Effector memory CD8-positive, alpha-beta T cell (primary cell): Measurements from ENCODE around the gene RNF115.

Experiments
- ATAC-seq: fragments of 150-1000 bp; cut with Tn5 transposase; replicated peaks from 2 replicates; pipeline ENCODE4 v1.10.0; 2021; ENCODE audit warnings: mild to moderate bottlenecking, moderate library complexity
- DNase-seq, 3 experiments: peaks; one replicate each; pipeline ENCODE4 v3.0.0; 2021
- H3K27ac Mint-ChIP-seq, 2 donors: one replicate each; pipeline ENCODE4 v1.8.0; 2022; ENCODE audit warnings: mild to moderate bottlenecking in 2 of 2, mixed read lengths in 2 of 2, moderate library complexity in 2 of 2
- H3K27me3 Mint-ChIP-seq, 2 donors: one replicate each; pipeline ENCODE4 v1.8.0; 2022; ENCODE audit warnings: mixed read lengths in 2 of 2
- H3K36me3 Mint-ChIP-seq: one replicate; pipeline ENCODE4 v1.8.0; 2022; ENCODE audit warnings: mild to moderate bottlenecking, moderate library complexity, mixed read lengths; ENCODE audit not compliant: insufficient read depth
- H3K4me1 Mint-ChIP-seq, 2 donors: one replicate each; pipeline ENCODE4 v1.8.0; 2022; ENCODE audit warnings: low read depth in 2 of 2, mixed read lengths in 2 of 2
- H3K4me3 Mint-ChIP-seq, 2 donors: one replicate each; pipeline ENCODE4 v1.8.0; 2022; ENCODE audit warnings: mild to moderate bottlenecking in 2 of 2, mixed read lengths in 2 of 2, moderate library complexity in 2 of 2
- H3K9me3 Mint-ChIP-seq, 2 donors: one replicate each; pipeline ENCODE4 v1.8.0; 2022; ENCODE audit warnings: mixed read lengths in 2 of 2
- total RNA-seq, 9 experiments: gene quantifications; one replicate each; lab custom pipeline; 2026; lab: John Stamatoyannopoulos, UW

The RNF115 gene
- total RNA-seq, result 70.4 to 114 (median 78.6) reads per million in 9 experiments

- DNase-seq (peak; percentile 75 to 80 (median 77)), ATAC-seq (peak; percentile 89)
- no peaks in the 10 kb centered on the region for H3K9me3 Mint-ChIP-seq
- peak within 1 kb of the TSS; percentile 99 for H3K4me3 Mint-ChIP-seq
- peak within 1 kb of the TSS; percentile 96 to 97 for H3K27ac Mint-ChIP-seq
- H3K4me1 Mint-ChIP-seq, result peaks cover 21 to 32% of the 10 kb centered on the region in 2 donors
- no peaks in the 10 kb centered on the region for H3K27me3 Mint-ChIP-seq
- H3K36me3 Mint-ChIP-seq, result peaks cover 44% of the 10 kb centered on the region
Measured at GRCh38 chr1:145823565-145824498, at the start of gene RNF115, which contains the start of gene POLR3C. Gene RNF115, minus strand, starts transcription at chr1:145824095. Its CDS starts 222 bp downstream, at chr1:145823873. Gene POLR3C, plus strand, starts transcription at chr1:145824200. Its CDS starts 1,577 bp downstream, at chr1:145825777.

GRCh38 chr1:145871994-145872924, 48.4 kb upstream of the RNF115 start:
- H3K9me3 Mint-ChIP-seq, result no peaks in the 10 kb centered on the region
- no peaks in the 10 kb centered on the region for H3K36me3 Mint-ChIP-seq
- H3K4me3 Mint-ChIP-seq, result peak overlapping the region; percentile 78 to 81
- H3K27me3 Mint-ChIP-seq, result peaks cover 9 to 31% of the 10 kb centered on the region in 2 donors
- peak; percentile 86 for ATAC-seq
- H3K27ac Mint-ChIP-seq, result peak overlapping the region in 1 of 2 donors; percentile 91
- peaks cover 17 to 22% of the 10 kb centered on the region in 2 donors for H3K4me1 Mint-ChIP-seq
- DNase-seq, result peak; percentile 21 to 30 (median 27)

GRCh38 chr1:145868232-145868631, 44.3 kb upstream of the RNF115 start:
- no peak overlapping the region for H3K27ac Mint-ChIP-seq
- H3K4me1 Mint-ChIP-seq, result peaks cover 17 to 22% of the 10 kb centered on the region in 2 donors
- peaks cover 5% of the 10 kb centered on the region for H3K36me3 Mint-ChIP-seq
- DNase-seq (no peak), ATAC-seq (no peak)
- H3K27me3 Mint-ChIP-seq, result peaks cover 5 to 27% of the 10 kb centered on the region in 2 donors
- no peaks in the 10 kb centered on the region for H3K9me3 Mint-ChIP-seq
- no peak overlapping the region for H3K4me3 Mint-ChIP-seq

- DNase-seq, result no peak
- Mint-ChIP-seq H3K27ac (no peak overlapping the region), H3K36me3 (peaks cover 5% of the 10 kb centered on the region), H3K9me3 (no peaks in the 10 kb centered on the region), H3K4me3 (no peak overlapping the region), H3K27me3 (peaks cover 5 to 15% of the 10 kb centered on the region in 2 donors), H3K4me1 (peaks cover 6 to 8% of the 10 kb centered on the region in 2 donors)
- no peak for ATAC-seq
Measured at GRCh38 chr1:145863282-145864018, 39.6 kb upstream of the RNF115 start.

- peak; percentile 71 for ATAC-seq
- H3K27ac Mint-ChIP-seq, result peak overlapping the region; percentile 90 to 91
- DNase-seq, result peak; percentile 70 to 73 (median 71)
- H3K9me3 Mint-ChIP-seq, result no peaks in the 10 kb centered on the region
- peaks cover 16% of the 10 kb centered on the region for H3K36me3 Mint-ChIP-seq
- peaks cover 22 to 23% of the 10 kb centered on the region in 2 donors for H3K4me1 Mint-ChIP-seq
- peak overlapping the region; percentile 86 to 94 for H3K4me3 Mint-ChIP-seq
- H3K27me3 Mint-ChIP-seq, result no peaks in the 10 kb centered on the region
Measured at GRCh38 chr1:145859491-145860023, 35.7 kb upstream of the RNF115 start.

GRCh38 chr1:145858901-145859490, 35.1 kb upstream of the RNF115 start, which contains the start of gene PIAS3:
Gene PIAS3, minus strand, starts transcription at chr1:145859081. Its CDS starts 91 bp downstream, at chr1:145858990.
- DNase-seq (peak; percentile 66 to 77 (median 71)), ATAC-seq (peak; percentile 85)
- Mint-ChIP-seq H3K27ac (peak within 1 kb of the TSS; percentile 90 to 91), H3K9me3 (no peaks in the 10 kb centered on the region), H3K27me3 (no peaks in the 10 kb centered on the region), H3K36me3 (peaks cover 18% of the 10 kb centered on the region), H3K4me1 (peaks cover 22 to 23% of the 10 kb centered on the region in 2 donors), H3K4me3 (peak within 1 kb of the TSS; percentile 86 to 94)

GRCh38 chr1:145858238-145858900, 34.5 kb upstream of the RNF115 start:
- peak; percentile 30 to 47 (median 30) for DNase-seq
- no peaks in the 10 kb centered on the region for H3K9me3 Mint-ChIP-seq
- peak overlapping the region; percentile 86 to 94 for H3K4me3 Mint-ChIP-seq
- peaks cover 22 to 23% of the 10 kb centered on the region in 2 donors for H3K4me1 Mint-ChIP-seq
- ATAC-seq, result peak; percentile 48
- H3K27ac Mint-ChIP-seq, result peak overlapping the region; percentile 90 to 91
- H3K36me3 Mint-ChIP-seq, result peaks cover 17% of the 10 kb centered on the region
- H3K27me3 Mint-ChIP-seq, result no peaks in the 10 kb centered on the region

GRCh38 chr1:145857170-145857569, 33.3 kb upstream of the RNF115 start:
- H3K36me3 Mint-ChIP-seq, result peaks cover 27% of the 10 kb centered on the region
- no peak for DNase-seq
- H3K27ac Mint-ChIP-seq, result no peak overlapping the region
- peaks cover 22 to 23% of the 10 kb centered on the region in 2 donors for H3K4me1 Mint-ChIP-seq
- H3K9me3 Mint-ChIP-seq, result no peaks in the 10 kb centered on the region
- H3K27me3 Mint-ChIP-seq, result no peaks in the 10 kb centered on the region
- peak overlapping the region; percentile 86 to 94 for H3K4me3 Mint-ChIP-seq
- no peak for ATAC-seq

- Mint-ChIP-seq H3K4me1 (peaks cover 22 to 23% of the 10 kb centered on the region in 2 donors), H3K36me3 (peaks cover 37% of the 10 kb centered on the region), H3K4me3 (no peak overlapping the region), H3K9me3 (no peaks in the 10 kb centered on the region), H3K27me3 (no peaks in the 10 kb centered on the region), H3K27ac (no peak overlapping the region)
- ATAC-seq (no peak), DNase-seq (no peak)
Measured at GRCh38 chr1:145855426-145855948, 31.6 kb upstream of the RNF115 start.

GRCh38 chr1:145849356-145850160, 25.7 kb upstream of the RNF115 start:
- DNase-seq (no peak), ATAC-seq (no peak)
- Mint-ChIP-seq H3K36me3 (peaks cover 36% of the 10 kb centered on the region), H3K27me3 (no peaks in the 10 kb centered on the region), H3K27ac (peak overlapping the region in 1 of 2 donors; percentile 54), H3K4me1 (peaks cover 6 to 7% of the 10 kb centered on the region in 2 donors), H3K9me3 (no peaks in the 10 kb centered on the region), H3K4me3 (no peak overlapping the region)

GRCh38 chr1:145847827-145848226, 23.9 kb upstream of the RNF115 start:
- Mint-ChIP-seq H3K9me3 (no peaks in the 10 kb centered on the region), H3K4me1 (peaks cover 6 to 7% of the 10 kb centered on the region in 2 donors), H3K4me3 (no peak overlapping the region), H3K36me3 (peaks cover 24% of the 10 kb centered on the region), H3K27me3 (no peaks in the 10 kb centered on the region), H3K27ac (no peak overlapping the region)
- ATAC-seq (no peak), DNase-seq (no peak)
